GM23338 (cell line): Measurements from ENCODE around the gene PANK1. TPM values are rescaled to one million over a fixed set of nuclear protein-coding genes. Genes with fewer than 3 reads are reported as not detected.

Source experiments
- ATAC-seq: fragments of 200-7000 bp; cut with Tn5 transposase; 3 replicates; pipeline ENCODE4 v1.9.1; 2020
- DNase-seq: peaks from one replicate; pipeline ENCODE4 v3.0.0-alpha.2; 2015; ENCODE audit warnings: low spot score
- H2AFZ ChIP-seq: fragments of 200-600 bp; sonication (generic); 2 replicates; pipeline ENCODE4 v1.8.0; 2016; ENCODE audit warnings: antibody characterized with exemption, mild to moderate bottlenecking, moderate library complexity
- H3F3A ChIP-seq: fragments of 200-600 bp; sonication (generic); replicated peaks from 2 replicates; pipeline ENCODE4 v1.8.0; 2017; ENCODE audit warnings: antibody characterized with exemption, mixed run types, low read depth
- H3K27ac ChIP-seq: fragments of 200-600 bp; sonication (generic); 2 replicates; pipeline ENCODE4 v1.6.1; 2016; ENCODE audit warnings: low read depth
- H3K27me3 ChIP-seq: fragments of 200-600 bp; sonication (generic); 2 replicates; pipeline ENCODE4 v1.8.0; 2016; ENCODE audit warnings: mild to moderate bottlenecking, mixed run types, moderate library complexity; ENCODE audit not compliant: insufficient read depth
- H3K36me3 ChIP-seq: fragments of 200-600 bp; sonication (generic); 2 replicates; pipeline ENCODE4 v1.8.0; 2016; ENCODE audit warnings: mild to moderate bottlenecking; ENCODE audit not compliant: insufficient read depth
- H3K4me1 ChIP-seq: fragments of 200-600 bp; sonication (generic); 2 replicates; pipeline ENCODE4 v1.8.0; 2016; ENCODE audit warnings: mild to moderate bottlenecking, moderate library complexity; ENCODE audit not compliant: insufficient read depth
- H3K4me2 ChIP-seq: fragments of 200-600 bp; sonication (generic); 2 replicates; pipeline ENCODE4 v1.7.1; 2017; ENCODE audit warnings: mixed run types
- H3K4me3 ChIP-seq: fragments of 200-600 bp; sonication (generic); 2 replicates; pipeline ENCODE4 v1.6.1; 2016; ENCODE audit warnings: mixed run types
- H3K79me2 ChIP-seq: fragments of 200-600 bp; sonication (generic); replicated peaks from 2 replicates; pipeline ENCODE4 v1.8.0; 2017; ENCODE audit warnings: mild to moderate bottlenecking; ENCODE audit not compliant: insufficient read depth
- H3K9me2 ChIP-seq: fragments of 200-600 bp; sonication (generic); 2 replicates; pipeline ENCODE4 v1.8.0; 2017; ENCODE audit not compliant: insufficient read depth
- H4K20me1 ChIP-seq: fragments of 200-600 bp; sonication (generic); replicated peaks from 2 replicates; pipeline ENCODE4 v1.8.0; 2017; ENCODE audit warnings: mild to moderate bottlenecking; ENCODE audit not compliant: insufficient read depth
- H3K27ac Mint-ChIP-seq: 2 replicates; pipeline ENCODE4 v1.8.0; 2020; ENCODE audit warnings: inconsistent platforms, mild to moderate bottlenecking, moderate library complexity, mixed read lengths
- H3K27me3 Mint-ChIP-seq: 3 replicates; pipeline ENCODE4 v1.8.0; 2022; ENCODE audit warnings: low read depth, mild to moderate bottlenecking, moderate library complexity, mixed read lengths, inconsistent platforms; ENCODE audit not compliant: insufficient read depth, poor library complexity
- H3K36me3 Mint-ChIP-seq: 3 replicates; pipeline ENCODE4 v1.8.0; 2021; ENCODE audit warnings: low read depth, mild to moderate bottlenecking, inconsistent platforms, moderate library complexity, mixed read lengths
- H3K4me1 Mint-ChIP-seq: 3 replicates; pipeline ENCODE4 v1.8.0; 2020; ENCODE audit warnings: mild to moderate bottlenecking, inconsistent platforms, mixed read lengths
- H3K4me3 Mint-ChIP-seq: 3 replicates; pipeline ENCODE4 v1.8.0; 2021; ENCODE audit warnings: moderate library complexity, mild to moderate bottlenecking, inconsistent platforms, mixed read lengths
- H3K9me3 Mint-ChIP-seq: 3 replicates; pipeline ENCODE4 v1.8.0; 2020; ENCODE audit warnings: moderate library complexity, mild to moderate bottlenecking, inconsistent platforms, mixed read lengths
- EZH2 ChIP-seq: fragments of 200-600 bp; sonication (generic); IDR thresholded peaks from one replicate; pipeline ENCODE4 v1.8.0; 2017; ENCODE audit warnings: antibody characterized with exemption, mild to moderate bottlenecking, low read depth; ENCODE audit not compliant: unreplicated experiment
- EZH2phosphoT487 ChIP-seq: fragments of 200-600 bp; sonication (generic); IDR thresholded peaks from one replicate; pipeline ENCODE4 v1.8.1; 2018; ENCODE audit warnings: antibody characterized with exemption; ENCODE audit not compliant: unreplicated experiment
- NANOG ChIP-seq: IDR thresholded peaks from 2 replicates; pipeline ENCODE4 v1.6.1; 2016; ENCODE audit warnings: antibody characterized with exemption, borderline replicate concordance
- REST ChIP-seq: IDR thresholded peaks from one replicate; pipeline ENCODE4 v1.6.1; 2018; ENCODE audit warnings: antibody characterized with exemption; ENCODE audit not compliant: unreplicated experiment
- ZNF331 ChIP-seq: fragments of 250-450 bp; sonication (Bioruptor Pico); IDR thresholded peaks from 2 replicates; pipeline ENCODE4 v1.5.0; 2020; ENCODE audit warnings: low read depth, mild to moderate bottlenecking, moderate library complexity
- polyA plus RNA-seq: library from polyadenylated mRNA; unstranded; fragments of >200 nt; fragmentation: Nextera tagmentation; extraction: Ambion mirVana; gene quantifications from 2 replicates; pipeline ENCODE4 v1.2.1, GENCODE V29; 2016
- total RNA-seq: library from RNA; depleted of rRNA; stranded (reverse); fragments of >200 nt; shearing (Covaris generic); gene quantifications from 2 replicates; pipeline ENCODE4 v1.2.3, GENCODE V29; 2014
- TF ChIP-seq, protein P1 (sequence below): IDR thresholded peaks from 2 replicates; pipeline ENCODE4 v1.6.1; 2016; ENCODE audit warnings: antibody characterized with exemption

The PANK1 gene
- total and polyA plus RNA-seq, 2 experiments from 2014 or later, result 15.2 to 44.7 TPM

DNA sequence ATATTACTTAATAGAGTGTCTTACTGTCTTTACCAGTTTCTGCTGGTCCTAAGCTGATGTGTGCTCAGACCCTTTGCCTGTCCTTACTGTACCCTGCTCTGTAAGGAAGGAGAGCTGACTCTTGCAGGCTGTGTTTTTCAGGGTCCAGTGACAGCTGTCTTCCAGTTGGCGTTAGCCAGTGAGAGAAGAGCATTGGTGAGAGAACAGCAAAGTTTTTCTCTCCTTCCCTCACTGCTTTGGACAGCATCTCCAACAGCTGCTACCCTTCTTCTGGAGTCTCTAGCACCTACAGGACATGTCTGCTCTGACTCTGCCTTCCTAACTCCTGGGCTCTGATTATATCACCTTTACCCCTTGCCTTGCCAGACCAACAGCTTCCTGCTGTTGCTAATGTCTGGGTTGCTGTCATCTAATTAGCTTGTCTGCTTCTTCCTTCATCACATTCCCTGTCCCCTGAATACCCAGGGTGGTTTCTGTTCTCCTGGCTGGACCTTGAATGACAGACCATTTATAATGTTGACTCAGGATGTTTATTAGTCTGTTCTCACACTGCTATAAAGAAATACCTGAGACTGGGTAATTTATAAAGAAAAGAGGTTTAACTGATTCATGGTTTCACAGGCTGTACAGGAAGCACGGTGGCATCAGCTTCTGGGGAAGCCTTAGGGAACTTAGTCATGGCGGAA lies 23.5 kb upstream of the PANK1 start:
- ATAC-seq (no peak), DNase-seq (no peak)
- H3K4me3 ChIP-seq, result no peak overlapping the region
- no peak for TF ChIP-seq EZH2phosphoT487
- no peaks in the 10 kb centered on the region for H3K79me2 ChIP-seq
- H3K9me3 Mint-ChIP-seq, result no peaks in the 10 kb centered on the region
- no peaks in the 10 kb centered on the region for H3K9me2 ChIP-seq
- H3K27me3 Mint-ChIP-seq, result no peaks in the 10 kb centered on the region
- H3K27ac Mint-ChIP-seq, result no peak overlapping the region
- H3K36me3 Mint-ChIP-seq, result no peaks in the 10 kb centered on the region
- H4K20me1 ChIP-seq, result no peaks in the 10 kb centered on the region
- peaks cover 4% of the 10 kb centered on the region; the same call in 2 of the 3 replicates for H3K4me1 Mint-ChIP-seq
- no peak overlapping the region for H3K4me3 Mint-ChIP-seq
- H3K27me3 ChIP-seq, result no peaks in the 10 kb centered on the region
- no peaks in the 10 kb centered on the region for H3F3A ChIP-seq
- H2AFZ ChIP-seq, result no peak overlapping the region
- H3K36me3 ChIP-seq, result no peaks in the 10 kb centered on the region
- no peak overlapping the region for H3K27ac ChIP-seq
- no peak overlapping the region for H3K4me2 ChIP-seq
- H3K4me1 ChIP-seq, result no peaks in the 10 kb centered on the region

- H3K9me3 Mint-ChIP-seq, result no peaks in the 10 kb centered on the region
- no peaks in the 10 kb centered on the region for H3F3A ChIP-seq
- H3K4me3 ChIP-seq, result no peak overlapping the region
- H3K27me3 ChIP-seq, result no peaks in the 10 kb centered on the region
- H3K36me3 Mint-ChIP-seq, result no peaks in the 10 kb centered on the region
- no peak overlapping the region for H2AFZ ChIP-seq
- H3K4me1 ChIP-seq, result no peaks in the 10 kb centered on the region
- H3K9me2 ChIP-seq, result no peaks in the 10 kb centered on the region
- no peak overlapping the region for H3K4me2 ChIP-seq
- no peak overlapping the region for H3K4me3 Mint-ChIP-seq
- TF ChIP-seq, protein P1, sequence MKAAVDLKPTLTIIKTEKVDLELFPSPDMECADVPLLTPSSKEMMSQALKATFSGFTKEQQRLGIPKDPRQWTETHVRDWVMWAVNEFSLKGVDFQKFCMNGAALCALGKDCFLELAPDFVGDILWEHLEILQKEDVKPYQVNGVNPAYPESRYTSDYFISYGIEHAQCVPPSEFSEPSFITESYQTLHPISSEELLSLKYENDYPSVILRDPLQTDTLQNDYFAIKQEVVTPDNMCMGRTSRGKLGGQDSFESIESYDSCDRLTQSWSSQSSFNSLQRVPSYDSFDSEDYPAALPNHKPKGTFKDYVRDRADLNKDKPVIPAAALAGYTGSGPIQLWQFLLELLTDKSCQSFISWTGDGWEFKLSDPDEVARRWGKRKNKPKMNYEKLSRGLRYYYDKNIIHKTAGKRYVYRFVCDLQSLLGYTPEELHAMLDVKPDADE, result no peak
- TF ChIP-seq EZH2 (no peak), NANOG (no peak), EZH2phosphoT487 (no peak), ZNF331 (no peak), REST (no peak)
- no peaks in the 10 kb centered on the region for H3K79me2 ChIP-seq
- no peak overlapping the region for H3K27ac ChIP-seq
- no peak overlapping the region for H3K27ac Mint-ChIP-seq
- H3K36me3 ChIP-seq, result no peaks in the 10 kb centered on the region
- no peak for DNase-seq
- H4K20me1 ChIP-seq, result no peaks in the 10 kb centered on the region
- H3K4me1 Mint-ChIP-seq, result no peaks in the 10 kb centered on the region
- ATAC-seq, result no peak
- no peaks in the 10 kb centered on the region for H3K27me3 Mint-ChIP-seq
Observed at GRCh38 chr10:89666138-89666537, 21.1 kb upstream of the PANK1 start.
